AG08395 (cell line): Measurements from ENCODE around the gene DLX5.

ENCODE experiments used
- DNase-seq: peaks from one replicate; pipeline ENCODE4 v3.0.0; 2012; ENCODE audit warnings: mixed read lengths, low spot score

DLX5 gene

GRCh38 chr7:97018126-97018601 is 6.5 kb downstream of the DLX5 start:
- no peak for DNase-seq

- DNase-seq = no peak
These were observed 7.2 kb downstream of the DLX5 start for GRCh38 chr7:97017192-97018125.

GRCh38 chr7:97016381-97017191 is 8.0 kb downstream of the DLX5 start:
- no peak for DNase-seq

- DNase-seq = no peak
These were observed 8.8 kb downstream of the DLX5 start for GRCh38 chr7:97015756-97016380.

GRCh38 chr7:97015279-97015678 is 9.4 kb downstream of the DLX5 start:
- DNase-seq = no peak

- DNase-seq = no peak
These were observed 10.4 kb downstream of the DLX5 start for GRCh38 chr7:97014145-97014750.

GRCh38 chr7:97013845-97014134 is 10.8 kb downstream of the DLX5 start:
- no peak for DNase-seq

GRCh38 chr7:97013134-97013844 is 11.3 kb downstream of the DLX5 start:
- DNase-seq = no peak

- no peak for DNase-seq
These were observed 12.1 kb downstream of the DLX5 start for GRCh38 chr7:97012365-97013133.

- no peak for DNase-seq
These were observed 12.9 kb downstream of the DLX5 start for GRCh38 chr7:97011536-97012364.

- no peak for DNase-seq
These were observed 13.5 kb downstream of the DLX5 start for GRCh38 chr7:97011104-97011503.

- no peak for DNase-seq
These were observed 14.6 kb downstream of the DLX5 start for GRCh38 chr7:97009753-97010732.

GRCh38 chr7:97008275-97008917 is 16.2 kb downstream of the DLX5 start:
- DNase-seq = no peak

GRCh38 chr7:97007583-97007861 is 17.1 kb downstream of the DLX5 start:
- no peak for DNase-seq

GRCh38 chr7:97006816-97007582 is 17.6 kb downstream of the DLX5 start:
- no peak for DNase-seq

GRCh38 chr7:97006055-97006815 is 18.4 kb downstream of the DLX5 start:
- peak; percentile 38 for DNase-seq
